ENCODE results near the gene NEURL1B. TPM values are rescaled to one million over a fixed set of nuclear protein-coding genes. Genes with fewer than 3 reads are reported as not detected.

Gene NEURL1B
- total RNA-seq, 1 donor from 2014 or later = 11.7 TPM

- Mint-ChIP-seq H3K9me3 (no peaks in the 10 kb centered on the region), H3K36me3 (no peaks in the 10 kb centered on the region), H3K4me1 (peaks cover 14% of the 10 kb centered on the region), H3K4me3 (no peak overlapping the region), H3K27me3 (ENCODE audit: low read depth) (no peaks in the 10 kb centered on the region), H3K27ac (no peak overlapping the region)
- TF ChIP-seq CTCF (IDR thresholded peaks at IDR 0.05; ENCODE audit: unreplicated experiment) = no peak
- no peak for DNase-seq (ENCODE audit: low spot score in 2 of 2, unreplicated experiment in 2 of 2)
These were observed 95.6 kb downstream of the NEURL1B start for GRCh38 chr5:172736508-172737135.

DNA sequence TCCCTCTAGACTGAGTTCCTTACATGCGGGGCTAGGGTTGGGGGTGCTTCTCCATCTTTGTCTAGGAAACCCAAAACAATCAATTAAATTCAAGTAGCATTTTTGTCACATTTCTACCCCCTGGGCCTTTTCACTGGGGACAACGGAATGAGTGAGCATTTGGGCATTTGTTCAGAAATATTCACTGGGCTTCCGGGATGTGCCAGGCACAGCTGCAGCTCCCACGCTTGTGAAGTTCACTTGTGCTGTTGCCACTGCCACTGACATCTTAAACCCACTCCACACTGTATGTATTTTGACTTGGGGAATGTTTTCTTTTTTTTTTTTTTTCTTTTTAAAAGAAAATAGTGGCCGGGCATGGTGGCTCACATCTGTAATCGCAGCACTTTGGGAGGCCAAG, 98.3 kb downstream of the NEURL1B start:
- Mint-ChIP-seq H3K4me1 (no peaks in the 10 kb centered on the region), H3K27ac (no peak overlapping the region), H3K9me3 (no peaks in the 10 kb centered on the region), H3K27me3 (ENCODE audit: low read depth) (no peaks in the 10 kb centered on the region), H3K4me3 (no peak overlapping the region), H3K36me3 (no peaks in the 10 kb centered on the region)
- TF ChIP-seq CTCF (IDR thresholded peaks at IDR 0.05; ENCODE audit: unreplicated experiment) = no peak
- no peak for DNase-seq (ENCODE audit: low spot score in 2 of 2, unreplicated experiment in 2 of 2)

DNA sequence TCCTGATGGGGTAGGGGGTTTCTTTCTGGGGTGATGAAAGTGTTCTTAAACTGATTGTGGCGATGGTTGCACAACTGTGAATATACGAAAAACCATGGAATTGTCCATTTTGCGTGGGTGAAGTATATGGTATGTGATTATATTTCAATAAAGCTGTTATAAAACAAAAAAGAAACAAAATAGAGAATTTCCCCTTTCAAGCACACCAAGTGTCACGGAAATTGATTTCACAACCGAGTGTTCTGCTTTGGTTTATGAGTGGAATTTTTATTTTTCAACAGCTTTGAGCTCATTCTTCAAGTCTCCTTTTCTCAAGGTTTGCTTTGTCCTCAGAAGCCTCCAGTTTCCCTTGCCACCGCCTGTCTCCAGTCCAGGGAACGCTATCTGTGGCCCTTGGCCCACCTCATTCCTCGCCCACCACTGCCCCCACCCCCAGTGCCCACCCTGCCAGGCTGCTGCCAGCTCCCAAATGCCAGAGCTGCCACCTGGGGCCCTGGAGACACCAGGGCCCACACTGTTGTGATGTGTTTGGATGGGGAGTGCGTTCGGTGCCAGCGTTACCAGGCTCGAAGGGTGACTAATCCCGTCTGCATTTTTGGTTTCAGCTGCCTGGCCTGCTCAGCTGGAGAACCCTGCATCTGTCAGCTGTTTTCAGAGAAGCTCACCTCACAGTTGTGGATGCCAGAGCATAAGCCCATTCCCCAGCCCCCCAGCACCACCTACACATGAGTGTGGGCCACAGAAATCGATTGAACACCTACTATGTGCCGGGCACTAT, 99.6 kb downstream of the NEURL1B start:
- Mint-ChIP-seq H3K36me3 (no peaks in the 10 kb centered on the region), H3K4me3 (no peak overlapping the region), H3K9me3 (no peaks in the 10 kb centered on the region), H3K27me3 (ENCODE audit: low read depth) (no peaks in the 10 kb centered on the region), H3K27ac (no peak overlapping the region), H3K4me1 (no peaks in the 10 kb centered on the region)
- DNase-seq (ENCODE audit: low spot score in 2 of 2, unreplicated experiment in 2 of 2) = no peak
- no peak for TF ChIP-seq CTCF (IDR thresholded peaks at IDR 0.05; ENCODE audit: unreplicated experiment)

Small RNA genes lying within 50 kb of the gene (microRNA-seq; reads per million reads assigned to microRNA genes)
- gene MIR5003 = not detected

Other genes starting within 250 kb of the NEURL1B start
- gene SH3PXD2B, start 186.7 kb upstream of the NEURL1B start, total RNA-seq = 68.9 to 74.4 TPM (median 71.4 TPM) in 3 replicates
- gene DUSP1, start 129.9 kb downstream of the NEURL1B start, total RNA-seq = 116 to 126 TPM (median 120 TPM) in 3 replicates
- 107 to 110 TPM (median 109 TPM) in 3 replicates for gene ERGIC1, start 193.0 kb downstream of the NEURL1B start, total RNA-seq